GM12878 (cell line): ENCODE results near the gene MROH7. TPM values are rescaled to one million over a fixed set of nuclear protein-coding genes. Genes with fewer than 3 reads are reported as not detected.

Experiments used
- polyA plus RNA-seq, 11 experiments: library from polyadenylated mRNA; depleted of rRNA in 4 of 11; unstranded in 6 of 11; stranded (reverse) in 5 of 11; fragments of >200 nt; fragmentation: Nextera tagmentation in 4 of 11; fragmentation: Illumina TruSeq in 1 of 11; extraction: Ambion mirVana in 4 of 11; extraction: Trizol in 1 of 11; gene quantifications; 1 replicate in 1 of 11; 2 replicates in 10 of 11; pipeline versions ENCODE4 v1.2.1 to v1.2.3, GENCODE V29; 2011 to 2016; ENCODE audit warnings: inconsistent platforms in 2 of 11, missing spikeins in 2 of 11, low read depth in 1 of 11
- total RNA-seq, 4 experiments: library from RNA; depleted of rRNA in 3 of 4; stranded (reverse); fragments of >200 nt in 3 of 4; fragmentation: Illumina TruSeq in 1 of 4; extraction: Trizol in 1 of 4; gene quantifications; 2 replicates each; pipeline versions ENCODE4 v1.2.1 to v1.2.3, GENCODE V29; 2013 to 2021

The MROH7 gene
- total and polyA plus RNA-seq, 10 of the 15 experiments (the other 5 are each of a cell fraction or from before 2014, with no cell fraction given), result 0.11 TPM; not detected in 9

Other genes with a start within 250 kb of the MROH7 start
- 15.8 and 16.1 TPM in 2 replicates for gene SSBP3, start 235.4 kb upstream of the MROH7 start, total RNA-seq (2014; rRNA removed)
- 16.7 and 21.5 TPM in 2 replicates for gene SSBP3, start 235.4 kb upstream of the MROH7 start, total RNA-seq (2014; rRNA removed; fragmentation: Illumina TruSeq; extraction: Trizol)
- 50.4 and 51.7 TPM in 2 replicates for gene SSBP3, start 235.4 kb upstream of the MROH7 start, total RNA-seq (2021)
- 8.1 and 18.0 TPM in 2 replicates for gene SSBP3, start 235.4 kb upstream of the MROH7 start, polyA plus RNA-seq (2011; rRNA removed)
- gene SSBP3, start 235.4 kb upstream of the MROH7 start, polyA plus RNA-seq (2014; fragmentation: Illumina TruSeq; extraction: Trizol), result 38.8 and 40.3 TPM in 2 replicates
- gene SSBP3, start 235.4 kb upstream of the MROH7 start, polyA plus RNA-seq (2014; fragmentation: Nextera tagmentation; extraction: Ambion mirVana), result 1 to 10 TPM; 4.1 to 7.9 TPM
- gene SSBP3, start 235.4 kb upstream of the MROH7 start, polyA plus RNA-seq (2014; rRNA removed), result 30.1 and 41.9 TPM in 2 replicates
- gene SSBP3, start 235.4 kb upstream of the MROH7 start, polyA plus RNA-seq (2016; fragmentation: Nextera tagmentation; extraction: Ambion mirVana), result 1 to 10 TPM; 6.4 to 6.6 TPM
- 0.33 and 0.85 TPM in 2 replicates for gene ACOT11, start 93.6 kb upstream of the MROH7 start, total RNA-seq (2014; rRNA removed)
- 0.28 and 0.40 TPM in 2 replicates for gene ACOT11, start 93.6 kb upstream of the MROH7 start, total RNA-seq (2014; rRNA removed; fragmentation: Illumina TruSeq; extraction: Trizol)
- gene ACOT11, start 93.6 kb upstream of the MROH7 start, total RNA-seq (2021), result 0.72 and 0.90 TPM in 2 replicates
- gene ACOT11, start 93.6 kb upstream of the MROH7 start, polyA plus RNA-seq (2011; rRNA removed), result 0.01 and 0.15 TPM in 2 replicates
- gene ACOT11, start 93.6 kb upstream of the MROH7 start, polyA plus RNA-seq (2014; fragmentation: Illumina TruSeq; extraction: Trizol), result 0.06 and 0.25 TPM in 2 replicates
- under 1 TPM in 1 of 2 experiments, not detected in 1; 0.04 TPM for gene ACOT11, start 93.6 kb upstream of the MROH7 start, polyA plus RNA-seq (2014; fragmentation: Nextera tagmentation; extraction: Ambion mirVana)
- 0.36 and 0.50 TPM in 2 replicates for gene ACOT11, start 93.6 kb upstream of the MROH7 start, polyA plus RNA-seq (2014; rRNA removed)
- under 1 TPM; 0.19 to 0.39 TPM for gene ACOT11, start 93.6 kb upstream of the MROH7 start, polyA plus RNA-seq (2016; fragmentation: Nextera tagmentation; extraction: Ambion mirVana)
- 0.33 and 0.34 TPM in 2 replicates for gene FAM151A, start 18.3 kb upstream of the MROH7 start, total RNA-seq (2014; rRNA removed)
- gene FAM151A, start 18.3 kb upstream of the MROH7 start, total RNA-seq (2014; rRNA removed; fragmentation: Illumina TruSeq; extraction: Trizol), result 0.13 TPM in 1 of 2 replicates, not detected in the other
- gene FAM151A, start 18.3 kb upstream of the MROH7 start, total RNA-seq (2021), result 0.13 TPM in 1 of 2 replicates, not detected in the other
- 0.06 and 0.14 TPM in 2 replicates for gene FAM151A, start 18.3 kb upstream of the MROH7 start, polyA plus RNA-seq (2011; rRNA removed)
- gene FAM151A, start 18.3 kb upstream of the MROH7 start, polyA plus RNA-seq (2014; fragmentation: Illumina TruSeq; extraction: Trizol), result 0.09 TPM in 1 of 2 replicates, not detected in the other
- not detected for gene FAM151A, start 18.3 kb upstream of the MROH7 start, polyA plus RNA-seq (2014; fragmentation: Nextera tagmentation; extraction: Ambion mirVana)
- 0.17 TPM in 1 of 2 replicates, not detected in the other for gene FAM151A, start 18.3 kb upstream of the MROH7 start, polyA plus RNA-seq (2014; rRNA removed)
- not detected for gene FAM151A, start 18.3 kb upstream of the MROH7 start, polyA plus RNA-seq (2016; fragmentation: Nextera tagmentation; extraction: Ambion mirVana)
- 26.4 and 32.2 TPM in 2 replicates for gene TTC4, start 74.1 kb downstream of the MROH7 start, total RNA-seq (2014; rRNA removed)
- gene TTC4, start 74.1 kb downstream of the MROH7 start, total RNA-seq (2014; rRNA removed; fragmentation: Illumina TruSeq; extraction: Trizol), result 38.1 and 50.5 TPM in 2 replicates
- gene TTC4, start 74.1 kb downstream of the MROH7 start, total RNA-seq (2021), result 25.6 and 26.8 TPM in 2 replicates
- 29.0 and 33.0 TPM in 2 replicates for gene TTC4, start 74.1 kb downstream of the MROH7 start, polyA plus RNA-seq (2011; rRNA removed)
- gene TTC4, start 74.1 kb downstream of the MROH7 start, polyA plus RNA-seq (2014; fragmentation: Illumina TruSeq; extraction: Trizol), result 41.4 and 87.0 TPM in 2 replicates
- gene TTC4, start 74.1 kb downstream of the MROH7 start, polyA plus RNA-seq (2014; fragmentation: Nextera tagmentation; extraction: Ambion mirVana), result 10 to 100 TPM; 28.8 to 50.1 TPM
- 22.0 and 23.4 TPM in 2 replicates for gene TTC4, start 74.1 kb downstream of the MROH7 start, polyA plus RNA-seq (2014; rRNA removed)
- gene TTC4, start 74.1 kb downstream of the MROH7 start, polyA plus RNA-seq (2016; fragmentation: Nextera tagmentation; extraction: Ambion mirVana), result 10 to 100 TPM; 39.0 to 41.4 TPM
- 8.2 and 9.1 TPM in 2 replicates for gene PARS2, start 122.7 kb downstream of the MROH7 start, total RNA-seq (2014; rRNA removed)
- gene PARS2, start 122.7 kb downstream of the MROH7 start, total RNA-seq (2014; rRNA removed; fragmentation: Illumina TruSeq; extraction: Trizol), result 4.4 and 4.8 TPM in 2 replicates
- 7.1 and 7.6 TPM in 2 replicates for gene PARS2, start 122.7 kb downstream of the MROH7 start, total RNA-seq (2021)
- gene PARS2, start 122.7 kb downstream of the MROH7 start, polyA plus RNA-seq (2011; rRNA removed), result 2.9 and 4.6 TPM in 2 replicates
- gene PARS2, start 122.7 kb downstream of the MROH7 start, polyA plus RNA-seq (2014; fragmentation: Illumina TruSeq; extraction: Trizol), result 5.1 and 6.6 TPM in 2 replicates
- 1 to 10 TPM; 3.7 to 4.3 TPM for gene PARS2, start 122.7 kb downstream of the MROH7 start, polyA plus RNA-seq (2014; fragmentation: Nextera tagmentation; extraction: Ambion mirVana)
- 5.2 and 6.5 TPM in 2 replicates for gene PARS2, start 122.7 kb downstream of the MROH7 start, polyA plus RNA-seq (2014; rRNA removed)
- gene PARS2, start 122.7 kb downstream of the MROH7 start, polyA plus RNA-seq (2016; fragmentation: Nextera tagmentation; extraction: Ambion mirVana), result 10 to 100 TPM; 10.2 to 12.2 TPM
- 3.7 and 4.0 TPM in 2 replicates for gene TTC22, start 159.5 kb downstream of the MROH7 start, total RNA-seq (2014; rRNA removed)
- 1.9 and 2.2 TPM in 2 replicates for gene TTC22, start 159.5 kb downstream of the MROH7 start, total RNA-seq (2014; rRNA removed; fragmentation: Illumina TruSeq; extraction: Trizol)
- 4.2 and 5.1 TPM in 2 replicates for gene TTC22, start 159.5 kb downstream of the MROH7 start, total RNA-seq (2021)
- 0.35 and 0.72 TPM in 2 replicates for gene TTC22, start 159.5 kb downstream of the MROH7 start, polyA plus RNA-seq (2011; rRNA removed)
- 3.0 TPM in 2 replicates for gene TTC22, start 159.5 kb downstream of the MROH7 start, polyA plus RNA-seq (2014; fragmentation: Illumina TruSeq; extraction: Trizol)
- under 1 TPM; 0.64 to 0.89 TPM for gene TTC22, start 159.5 kb downstream of the MROH7 start, polyA plus RNA-seq (2014; fragmentation: Nextera tagmentation; extraction: Ambion mirVana)
- gene TTC22, start 159.5 kb downstream of the MROH7 start, polyA plus RNA-seq (2014; rRNA removed), result 3.4 and 3.6 TPM in 2 replicates
- 1 to 10 TPM; 1.1 to 1.9 TPM for gene TTC22, start 159.5 kb downstream of the MROH7 start, polyA plus RNA-seq (2016; fragmentation: Nextera tagmentation; extraction: Ambion mirVana)
- 122 and 132 TPM in 2 replicates for gene DHCR24, start 245.4 kb downstream of the MROH7 start, total RNA-seq (2014; rRNA removed)
- gene DHCR24, start 245.4 kb downstream of the MROH7 start, total RNA-seq (2014; rRNA removed; fragmentation: Illumina TruSeq; extraction: Trizol), result 72.9 and 78.5 TPM in 2 replicates
- gene DHCR24, start 245.4 kb downstream of the MROH7 start, total RNA-seq (2021), result 169 and 175 TPM in 2 replicates
- gene DHCR24, start 245.4 kb downstream of the MROH7 start, polyA plus RNA-seq (2011; rRNA removed), result 61.8 and 147 TPM in 2 replicates
- gene DHCR24, start 245.4 kb downstream of the MROH7 start, polyA plus RNA-seq (2014; fragmentation: Illumina TruSeq; extraction: Trizol), result 92.6 and 116 TPM in 2 replicates
- gene DHCR24, start 245.4 kb downstream of the MROH7 start, polyA plus RNA-seq (2014; fragmentation: Nextera tagmentation; extraction: Ambion mirVana), result 10 to 100 TPM; 23.3 to 39.3 TPM
- 106 and 110 TPM in 2 replicates for gene DHCR24, start 245.4 kb downstream of the MROH7 start, polyA plus RNA-seq (2014; rRNA removed)
- gene DHCR24, start 245.4 kb downstream of the MROH7 start, polyA plus RNA-seq (2016; fragmentation: Nextera tagmentation; extraction: Ambion mirVana), result 100 to 1,000 TPM; 123 to 128 TPM